Glutamatergic neuron (in vitro differentiated cells): ENCODE measurements around the gene MYO1D. TPM values are rescaled to one million over a fixed set of nuclear protein-coding genes. Genes with fewer than 3 reads are reported as not detected.

Experiments
- DNase-seq: peaks from one replicate; pipeline ENCODE4 v3.0.0; 2022
- H3K27ac Mint-ChIP-seq: one replicate; pipeline ENCODE4 v1.8.0; 2020; ENCODE audit warnings: mild to moderate bottlenecking, mixed read lengths, inconsistent platforms; ENCODE audit not compliant: unreplicated experiment
- H3K27me3 Mint-ChIP-seq: one replicate; pipeline ENCODE4 v1.8.0; 2020; ENCODE audit warnings: mild to moderate bottlenecking, moderate library complexity, mixed read lengths, inconsistent platforms; ENCODE audit not compliant: unreplicated experiment
- H3K36me3 Mint-ChIP-seq: one replicate; pipeline ENCODE4 v1.8.0; 2020; ENCODE audit warnings: mild to moderate bottlenecking, mixed read lengths, inconsistent platforms; ENCODE audit not compliant: unreplicated experiment
- H3K4me1 Mint-ChIP-seq: one replicate; pipeline ENCODE4 v1.8.0; 2020; ENCODE audit warnings: mild to moderate bottlenecking, low read depth, mixed read lengths, inconsistent platforms; ENCODE audit not compliant: unreplicated experiment
- H3K4me3 Mint-ChIP-seq: one replicate; pipeline ENCODE4 v1.8.0; 2020; ENCODE audit warnings: mild to moderate bottlenecking, mixed read lengths, inconsistent platforms; ENCODE audit not compliant: unreplicated experiment
- H3K9me3 Mint-ChIP-seq: one replicate; pipeline ENCODE4 v1.8.0; 2020; ENCODE audit warnings: mild to moderate bottlenecking, moderate library complexity, mixed read lengths, inconsistent platforms; ENCODE audit not compliant: unreplicated experiment
- CTCF ChIP-seq: fragments of 200-600 bp; sonication (generic); IDR thresholded peaks from one replicate; pipeline ENCODE4 v1.5.0; 2021; ENCODE audit not compliant: partially characterized antibody, unreplicated experiment
- total RNA-seq: library from RNA; stranded (reverse); fragmentation: NEBNext Ultra II Directional; extraction: Animal tissue kit (Norgen Biotek cat#: 25700); gene quantifications from one replicate; pipeline ENCODE4 v1.2.1, GENCODE V29; 2021; ENCODE audit not compliant: unreplicated experiment

Gene MYO1D
- total RNA-seq, 1 donor from 2014 or later, result 5.3 TPM

DNA sequence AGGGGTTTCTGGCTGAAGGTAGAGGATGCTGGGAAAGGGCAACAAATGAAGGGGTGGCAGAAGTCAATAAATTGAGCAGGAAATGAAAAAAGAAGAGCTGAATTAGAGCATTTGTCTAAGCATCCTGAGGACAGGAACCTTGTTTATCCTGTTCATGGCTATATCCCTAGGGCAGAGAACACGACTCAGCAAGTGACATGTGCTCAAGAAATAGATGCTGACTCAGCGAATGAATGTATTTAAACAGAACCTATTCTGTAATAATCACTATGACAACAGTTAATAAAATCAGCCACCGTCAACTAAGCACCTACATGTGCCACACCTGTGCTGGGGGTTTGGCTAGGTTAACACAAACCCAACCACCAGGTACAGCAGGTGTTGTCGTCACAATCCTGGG, 309.8 kb downstream of the MYO1D start:
- Mint-ChIP-seq H3K36me3 (peaks cover 5% of the 10 kb centered on the region), H3K27ac (no peak overlapping the region), H3K4me1 (peaks cover 13% of the 10 kb centered on the region), H3K9me3 (no peaks in the 10 kb centered on the region), H3K27me3 (peaks cover 3% of the 10 kb centered on the region), H3K4me3 (no peak overlapping the region)
- no peak for DNase-seq
- no peak for TF ChIP-seq CTCF

DNA sequence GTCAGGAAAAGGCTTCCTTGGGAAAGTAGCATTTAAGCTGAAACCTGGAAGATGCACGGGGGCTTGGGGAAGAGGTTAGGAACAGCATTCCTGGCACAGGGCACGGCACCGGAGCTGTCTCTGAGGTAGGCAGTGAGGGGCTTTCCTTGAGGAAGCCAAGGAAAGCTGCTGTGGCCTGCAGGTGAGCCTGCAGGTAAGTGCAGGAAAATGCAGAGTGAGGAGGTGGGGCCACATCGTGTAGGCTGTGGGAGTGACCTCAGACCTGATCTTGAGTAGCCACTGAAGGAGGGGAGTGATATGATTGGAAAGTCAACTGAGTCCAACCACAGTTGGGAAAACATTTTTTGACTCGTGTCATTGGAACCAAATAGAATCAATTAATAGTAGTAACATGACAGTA, 310.6 kb downstream of the MYO1D start:
- H3K4me3 Mint-ChIP-seq, result no peak overlapping the region
- peaks cover 5% of the 10 kb centered on the region for H3K36me3 Mint-ChIP-seq
- no peaks in the 10 kb centered on the region for H3K9me3 Mint-ChIP-seq
- no peak overlapping the region for H3K27ac Mint-ChIP-seq
- TF ChIP-seq CTCF, result no peak
- H3K27me3 Mint-ChIP-seq, result peaks cover 2% of the 10 kb centered on the region
- DNase-seq, result no peak
- H3K4me1 Mint-ChIP-seq, result peaks cover 7% of the 10 kb centered on the region

- H3K4me3 Mint-ChIP-seq, result no peak overlapping the region
- no peaks in the 10 kb centered on the region for H3K4me1 Mint-ChIP-seq
- DNase-seq, result no peak
- H3K36me3 Mint-ChIP-seq, result peaks cover 5% of the 10 kb centered on the region
- H3K27me3 Mint-ChIP-seq, result no peaks in the 10 kb centered on the region
- no peaks in the 10 kb centered on the region for H3K9me3 Mint-ChIP-seq
- TF ChIP-seq CTCF, result no peak
- H3K27ac Mint-ChIP-seq, result no peak overlapping the region
Observed at GRCh38 chr17:32565401-32565800, 311.5 kb downstream of the MYO1D start.

- TF ChIP-seq CTCF, result no peak
- DNase-seq, result no peak
- Mint-ChIP-seq H3K4me3 (no peak overlapping the region), H3K27ac (no peak overlapping the region), H3K27me3 (no peaks in the 10 kb centered on the region), H3K4me1 (no peaks in the 10 kb centered on the region), H3K36me3 (peaks cover 5% of the 10 kb centered on the region), H3K9me3 (no peaks in the 10 kb centered on the region)
Observed at GRCh38 chr17:32564325-32564724, 312.6 kb downstream of the MYO1D start.

DNA sequence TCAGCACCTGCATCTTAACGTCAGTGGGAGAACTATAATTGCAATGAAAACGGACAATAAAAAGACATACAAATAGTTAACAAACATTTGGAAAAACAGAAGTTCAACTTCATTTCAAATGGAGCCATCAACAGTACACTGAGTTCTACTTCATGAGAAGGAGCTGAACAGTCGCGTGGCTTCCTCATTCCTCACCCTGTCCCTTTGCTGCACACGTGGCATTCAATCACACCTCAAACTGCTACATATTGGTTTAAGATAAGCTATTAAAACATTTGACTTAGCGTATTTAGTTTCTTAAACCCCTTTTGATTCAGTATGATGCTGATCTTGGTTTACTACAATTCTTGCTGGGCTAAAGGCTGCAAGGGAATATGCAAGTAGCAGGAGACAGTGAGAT, 313.3 kb downstream of the MYO1D start:
- DNase-seq, result no peak
- no peaks in the 10 kb centered on the region for H3K27me3 Mint-ChIP-seq
- H3K4me3 Mint-ChIP-seq, result no peak overlapping the region
- H3K4me1 Mint-ChIP-seq, result no peaks in the 10 kb centered on the region
- H3K9me3 Mint-ChIP-seq, result no peaks in the 10 kb centered on the region
- H3K36me3 Mint-ChIP-seq, result peaks cover 5% of the 10 kb centered on the region
- H3K27ac Mint-ChIP-seq, result no peak overlapping the region
- no peak for TF ChIP-seq CTCF
